HCT116 (cell line): ENCODE results near the gene ANKRD44.

ENCODE experiments used
- TF ChIP-seq, protein P1 (sequence below): IDR thresholded peaks from 2 replicates; pipeline ENCODE4 v1.6.1; 2012
- TF ChIP-seq, protein P2 (sequence below), 3 experiments: fragments of 200-600 bp in 1 of 3; sonication (generic) in 1 of 3; IDR thresholded peaks in 2 of 3; conservative IDR thresholded peaks in 1 of 3; 2 replicates each; pipeline ENCODE4 v1.5.1; 2012 to 2017; ENCODE audit warnings: low read depth in 2 of 3, low read length in 2 of 3, antibody characterized with exemption in 1 of 3, borderline replicate concordance in 1 of 3, control low read depth in 1 of 3, mild to moderate bottlenecking in 1 of 3, mixed read lengths in 1 of 3, mixed run types in 1 of 3, moderate library complexity in 1 of 3; ENCODE audit not compliant: insufficient read depth in 1 of 3

GRCh38 chr2:197181491-197181890 is 129.1 kb downstream of the ANKRD44 start:
- TF ChIP-seq, protein P1, sequence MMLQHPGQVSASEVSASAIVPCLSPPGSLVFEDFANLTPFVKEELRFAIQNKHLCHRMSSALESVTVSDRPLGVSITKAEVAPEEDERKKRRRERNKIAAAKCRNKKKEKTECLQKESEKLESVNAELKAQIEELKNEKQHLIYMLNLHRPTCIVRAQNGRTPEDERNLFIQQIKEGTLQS: no peak
- TF ChIP-seq, protein P2, sequence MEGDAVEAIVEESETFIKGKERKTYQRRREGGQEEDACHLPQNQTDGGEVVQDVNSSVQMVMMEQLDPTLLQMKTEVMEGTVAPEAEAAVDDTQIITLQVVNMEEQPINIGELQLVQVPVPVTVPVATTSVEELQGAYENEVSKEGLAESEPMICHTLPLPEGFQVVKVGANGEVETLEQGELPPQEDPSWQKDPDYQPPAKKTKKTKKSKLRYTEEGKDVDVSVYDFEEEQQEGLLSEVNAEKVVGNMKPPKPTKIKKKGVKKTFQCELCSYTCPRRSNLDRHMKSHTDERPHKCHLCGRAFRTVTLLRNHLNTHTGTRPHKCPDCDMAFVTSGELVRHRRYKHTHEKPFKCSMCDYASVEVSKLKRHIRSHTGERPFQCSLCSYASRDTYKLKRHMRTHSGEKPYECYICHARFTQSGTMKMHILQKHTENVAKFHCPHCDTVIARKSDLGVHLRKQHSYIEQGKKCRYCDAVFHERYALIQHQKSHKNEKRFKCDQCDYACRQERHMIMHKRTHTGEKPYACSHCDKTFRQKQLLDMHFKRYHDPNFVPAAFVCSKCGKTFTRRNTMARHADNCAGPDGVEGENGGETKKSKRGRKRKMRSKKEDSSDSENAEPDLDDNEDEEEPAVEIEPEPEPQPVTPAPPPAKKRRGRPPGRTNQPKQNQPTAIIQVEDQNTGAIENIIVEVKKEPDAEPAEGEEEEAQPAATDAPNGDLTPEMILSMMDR (IDR thresholded peaks at IDR 0.05 in 2 of 3, conservative IDR thresholded peaks at IDR 0.05 in 1 of 3; ENCODE audit: borderline replicate concordance in 1 of 3, insufficient read depth in 1 of 3, low read depth in 2 of 3, low read length in 2 of 3): no peak
